DMS79 (cell line): Measurements from ENCODE around the gene MTG2.
A peak's percentile ranks its signal among the peaks of the same experiment; 100 is the strongest.

ENCODE experiments used
- DNase-seq: peaks from one replicate; lab custom pipeline; 2025; lab: John Stamatoyannopoulos, UW

The MTG2 gene

DNA sequence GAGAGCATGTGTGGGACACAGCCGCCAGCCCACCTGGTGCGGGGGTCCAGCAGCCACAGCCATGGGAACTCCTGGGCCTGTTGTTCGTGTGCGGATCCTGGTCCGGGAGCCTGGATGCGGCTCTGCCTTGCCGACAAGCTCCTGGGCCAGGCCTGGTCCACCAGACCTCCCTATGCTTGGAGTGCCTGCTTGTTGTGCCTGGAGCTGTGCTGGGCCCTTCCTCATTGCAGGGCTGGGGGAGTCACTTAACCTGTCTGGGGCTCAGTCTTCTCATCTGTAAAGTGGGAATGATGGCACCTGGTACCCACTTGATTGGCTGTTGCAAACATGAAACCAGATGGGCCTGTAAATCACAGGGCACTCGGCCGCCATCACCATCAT lies 52.9 kb downstream of the MTG2 start:
- DNase-seq, result no peak

DNA sequence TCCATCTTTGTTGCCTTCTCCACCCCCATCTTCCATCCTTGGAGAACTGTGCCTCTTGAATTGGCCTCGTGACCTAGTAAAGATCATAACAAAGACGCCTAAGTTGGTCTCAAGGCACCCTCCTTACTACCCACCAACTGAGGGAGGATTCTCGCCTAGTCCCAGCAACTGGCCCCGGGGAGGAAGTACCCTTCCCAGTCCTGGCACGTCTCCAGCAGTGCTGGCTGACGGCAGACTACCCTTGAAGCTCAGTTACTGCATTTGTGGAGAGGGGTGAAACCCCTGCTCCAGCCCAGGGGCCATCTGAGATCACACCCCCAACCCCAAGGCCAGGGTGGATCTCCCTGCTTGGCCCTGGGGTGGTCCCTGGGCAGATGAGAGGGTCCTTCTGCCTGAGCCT lies 53.4 kb downstream of the MTG2 start:
- DNase-seq, result no peak

DNA sequence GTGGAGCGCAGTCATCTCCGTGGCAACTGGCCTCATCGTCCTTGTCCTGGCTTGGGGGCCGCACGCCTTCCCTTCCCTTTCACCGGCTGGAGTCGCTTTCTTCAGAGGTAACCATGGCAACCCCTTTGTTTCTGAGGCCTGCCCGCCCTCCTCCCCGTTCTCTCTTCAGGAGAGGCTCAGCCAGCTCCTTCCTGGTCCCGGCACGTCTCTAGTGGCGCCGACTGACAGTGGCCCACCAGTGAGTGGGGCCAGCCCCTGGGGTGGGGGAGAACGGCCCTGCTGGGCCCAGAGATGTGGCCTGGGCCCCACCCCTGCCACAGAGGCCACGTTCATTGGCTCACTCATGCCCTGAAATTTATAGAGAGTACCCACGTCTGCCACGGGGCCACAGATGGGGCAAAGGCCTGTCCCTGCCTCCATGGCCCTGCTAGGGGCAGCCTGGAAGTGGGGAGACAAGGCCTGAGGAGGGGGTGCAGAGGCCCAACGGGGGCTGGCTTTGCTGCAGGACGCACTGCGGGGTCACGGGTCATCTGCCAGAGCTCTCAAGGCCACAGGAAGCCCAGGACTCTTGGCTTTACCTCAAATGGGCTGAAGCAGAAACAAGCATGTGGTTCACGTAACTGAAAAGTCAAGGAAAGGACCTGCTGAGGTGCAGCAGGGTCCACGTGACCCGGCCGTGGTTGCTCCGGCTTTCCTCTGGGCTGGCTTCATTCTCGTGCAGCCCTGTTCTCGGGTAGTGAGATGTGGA lies 54.1 kb downstream of the MTG2 start:
- DNase-seq, result no peak

DNA sequence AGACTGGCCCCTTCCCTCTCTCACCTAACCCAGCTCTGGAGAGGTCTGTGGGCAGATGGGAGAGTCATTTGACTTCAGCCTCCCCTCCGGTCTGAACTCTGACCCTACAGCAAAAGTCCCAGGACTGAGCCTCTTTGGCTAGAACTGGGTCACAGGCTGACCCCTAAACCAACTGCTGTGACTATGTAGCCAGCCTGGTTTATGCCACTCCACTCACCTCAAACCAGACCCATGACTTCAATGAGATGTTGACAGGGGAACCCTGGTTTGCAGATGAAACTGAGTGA lies 54.6 kb downstream of the MTG2 start:
- DNase-seq, result no peak

DNA sequence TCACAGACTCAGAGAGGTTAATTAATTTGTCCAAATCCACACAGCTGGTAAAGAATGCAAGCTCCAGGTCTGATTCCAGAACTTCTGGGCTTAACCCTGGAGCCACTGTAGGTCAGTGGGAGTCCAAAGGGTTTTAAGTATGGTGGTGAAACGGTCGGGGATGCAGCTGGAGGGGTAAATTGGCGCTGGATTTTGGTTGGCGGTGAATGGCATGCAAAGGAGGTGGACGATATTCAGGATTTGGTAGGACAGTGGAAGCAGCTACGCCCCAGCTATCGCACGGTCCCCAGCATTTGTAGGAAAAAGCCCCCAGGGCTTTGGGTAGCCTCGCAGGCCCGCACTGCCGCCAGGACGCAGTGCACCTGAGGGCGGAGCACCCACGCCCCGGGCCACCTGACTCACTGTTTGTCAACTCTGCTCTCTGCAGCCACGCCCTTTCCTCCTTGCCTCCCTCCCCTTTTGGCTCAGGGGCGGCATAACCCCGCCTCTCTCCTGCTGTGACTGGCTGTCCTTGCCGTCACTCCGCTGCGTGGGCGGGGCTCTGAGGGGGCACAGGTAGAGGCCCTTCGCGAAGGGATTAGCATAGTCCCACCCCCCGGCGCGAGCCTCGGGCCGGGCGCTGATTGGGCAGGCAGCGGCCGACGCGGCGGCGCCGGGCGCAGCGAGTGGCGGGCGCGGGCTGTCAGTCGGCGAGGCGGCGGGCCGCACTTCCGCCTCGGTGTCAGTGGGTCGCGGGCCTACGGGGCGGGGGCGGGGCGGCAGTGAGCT lies 55.2 kb downstream of the MTG2 start, which contains the start of gene OSBPL2:
TSS of gene OSBPL2 (plus strand) at position 721 of the 768 bp plus-strand sequence. CDS start 17,664 bp downstream, outside the sequence.
- DNase-seq, result peak; percentile 94

DNA sequence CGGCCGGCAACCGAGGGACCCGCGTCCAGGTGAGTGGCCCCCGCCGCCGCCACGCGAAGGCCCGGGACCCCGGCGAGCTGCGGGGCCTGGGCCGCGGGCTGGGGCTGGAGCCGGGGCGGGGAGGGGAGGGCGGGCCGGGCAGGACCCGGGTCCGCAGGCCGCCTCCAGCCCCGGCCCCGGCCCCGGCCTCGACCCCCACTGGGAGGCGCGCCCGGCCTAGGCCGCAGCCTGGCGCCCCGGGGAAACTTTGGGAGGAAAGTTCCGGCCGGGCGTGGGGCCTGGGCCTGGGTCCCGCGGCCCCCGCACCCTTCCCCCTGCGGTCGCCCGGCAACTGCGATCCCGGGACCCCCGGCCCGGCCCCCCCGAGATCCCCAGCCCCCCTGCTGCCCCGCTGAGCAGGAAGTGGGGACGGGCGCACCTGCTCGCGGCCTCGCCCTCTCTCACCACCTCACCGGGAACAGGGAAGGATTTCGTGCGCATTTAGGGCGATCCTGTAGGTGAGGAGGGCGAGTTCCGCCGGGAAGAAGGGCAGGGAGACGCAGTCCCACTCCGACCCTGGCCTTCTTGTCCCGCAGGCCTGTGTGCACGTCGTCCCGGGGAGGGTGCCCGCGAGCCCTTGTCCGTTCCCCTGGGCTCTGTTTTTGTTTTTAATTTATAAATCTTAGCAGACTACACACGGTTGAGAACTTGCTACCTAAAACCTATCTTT lies 55.9 kb downstream of the MTG2 start:
- no peak for DNase-seq

DNA sequence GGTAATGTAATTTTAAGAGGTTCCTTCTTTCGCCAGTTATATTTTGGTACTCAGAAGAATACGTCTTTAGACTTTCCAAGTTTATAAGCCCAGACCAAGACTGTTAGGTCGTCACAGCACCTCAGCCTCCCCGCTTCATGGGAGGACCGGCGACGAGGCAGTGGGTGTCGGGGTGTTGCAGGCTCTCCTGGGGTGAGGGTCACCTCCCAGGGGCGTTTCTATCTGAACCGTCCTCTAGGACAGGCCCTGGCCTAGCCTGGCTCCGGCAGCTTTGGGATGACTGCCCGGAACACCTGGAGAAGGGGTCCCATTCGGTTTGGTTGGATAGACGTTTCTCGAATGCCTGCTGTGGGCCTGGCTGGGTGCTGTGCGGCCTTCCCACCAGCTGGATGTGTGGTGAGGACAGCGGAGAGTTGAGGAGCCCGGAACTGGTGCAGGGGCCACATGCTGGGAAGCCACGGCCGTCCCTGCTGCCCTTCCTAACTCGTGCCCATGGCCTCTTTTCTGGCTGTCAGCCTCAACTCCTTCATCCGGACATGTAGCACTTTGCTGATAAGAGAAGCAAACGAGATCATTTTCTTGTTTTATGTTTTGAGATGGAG lies 56.6 kb downstream of the MTG2 start:
- DNase-seq, result no peak

DNA sequence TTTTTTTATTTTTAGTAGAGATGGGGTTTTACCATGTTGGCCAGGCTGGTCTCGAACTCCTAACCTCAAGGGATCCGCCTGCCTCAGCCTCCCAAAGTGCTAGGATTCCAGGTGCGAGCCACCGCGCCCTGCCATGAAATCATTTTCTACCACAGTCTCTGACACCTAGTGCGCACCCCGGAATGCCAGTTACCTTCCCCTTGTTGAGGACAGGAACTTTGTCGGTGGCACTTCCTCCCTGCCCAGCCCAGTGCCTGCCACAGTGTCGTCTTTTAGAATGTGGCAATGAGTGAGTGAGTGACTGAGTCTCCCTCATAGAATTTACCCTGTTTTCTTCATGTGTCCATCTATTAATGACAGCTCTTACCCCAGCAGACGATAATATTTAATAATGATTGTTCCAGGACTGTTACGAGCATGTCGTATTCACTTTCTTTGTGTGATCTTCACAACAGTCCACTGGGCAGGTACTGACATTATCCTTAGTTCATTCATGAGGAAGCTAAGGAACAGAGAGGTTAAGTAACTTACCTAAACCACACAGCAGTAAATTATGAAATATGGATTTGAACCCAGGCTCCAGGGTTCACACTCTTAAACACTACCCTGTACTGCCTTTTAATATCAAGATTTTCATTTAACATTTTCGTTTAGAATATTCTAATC lies 57.3 kb downstream of the MTG2 start:
- no peak for DNase-seq

DNA sequence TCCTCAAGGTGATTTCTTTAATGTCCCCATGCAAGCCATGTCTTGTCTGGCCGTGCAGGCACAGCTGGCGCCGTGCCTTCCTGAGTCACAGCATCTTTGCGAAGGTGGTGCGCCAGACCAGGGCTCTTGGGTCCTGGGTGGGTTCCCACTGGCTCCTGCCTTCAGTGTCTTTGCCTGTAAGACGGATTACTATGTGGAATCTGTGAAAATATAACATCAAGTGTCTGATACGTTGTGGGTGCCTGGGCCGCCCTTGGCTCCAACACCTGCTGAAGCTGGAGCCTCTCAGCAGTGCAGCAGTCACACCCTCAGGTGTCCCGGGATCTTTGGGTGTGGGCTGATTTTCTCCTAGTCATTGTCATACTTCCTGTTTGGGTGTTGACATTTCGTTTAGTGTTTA lies 58.7 kb downstream of the MTG2 start:
- no peak for DNase-seq

DNA sequence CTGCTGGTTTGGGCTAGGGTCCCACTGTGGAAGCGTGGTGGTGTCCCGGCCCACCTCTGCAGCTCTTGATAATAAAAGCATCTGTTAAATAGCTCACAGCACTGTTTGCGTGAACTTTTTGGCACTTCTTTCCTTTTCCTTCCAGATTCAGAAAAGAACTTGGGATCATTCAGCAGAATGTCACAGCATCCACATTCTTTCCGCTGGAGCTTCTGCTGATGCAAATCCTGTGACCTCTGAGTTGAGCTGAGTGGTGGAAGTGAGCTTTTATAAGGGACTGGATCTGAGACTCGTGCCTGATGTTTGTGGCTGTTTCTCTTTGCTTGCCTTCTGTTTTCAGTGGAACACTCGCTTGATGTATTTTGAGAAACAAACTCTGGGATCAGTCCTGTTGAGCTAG lies 59.3 kb downstream of the MTG2 start:
- DNase-seq, result no peak

DNA sequence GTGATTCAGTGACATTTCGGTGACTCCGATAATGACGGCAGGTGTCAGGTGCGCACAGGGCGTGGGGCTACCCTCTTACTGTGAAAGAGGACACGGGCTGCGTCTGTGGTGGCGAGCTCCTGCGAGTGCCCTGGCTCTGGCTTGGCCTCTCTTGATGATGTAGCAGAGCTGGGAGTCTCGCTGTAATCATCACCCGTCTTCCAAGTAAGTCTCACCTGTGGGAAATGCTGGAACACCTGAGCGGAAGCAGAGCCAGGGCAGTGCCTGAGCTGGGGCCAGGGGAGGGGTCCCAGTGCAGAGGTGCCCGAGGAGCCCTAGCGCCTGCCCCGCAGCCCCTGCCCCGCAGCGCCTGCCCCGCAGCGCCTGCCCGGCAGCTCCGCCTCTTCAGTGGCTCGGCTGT lies 60.3 kb downstream of the MTG2 start:
- DNase-seq, result no peak

DNA sequence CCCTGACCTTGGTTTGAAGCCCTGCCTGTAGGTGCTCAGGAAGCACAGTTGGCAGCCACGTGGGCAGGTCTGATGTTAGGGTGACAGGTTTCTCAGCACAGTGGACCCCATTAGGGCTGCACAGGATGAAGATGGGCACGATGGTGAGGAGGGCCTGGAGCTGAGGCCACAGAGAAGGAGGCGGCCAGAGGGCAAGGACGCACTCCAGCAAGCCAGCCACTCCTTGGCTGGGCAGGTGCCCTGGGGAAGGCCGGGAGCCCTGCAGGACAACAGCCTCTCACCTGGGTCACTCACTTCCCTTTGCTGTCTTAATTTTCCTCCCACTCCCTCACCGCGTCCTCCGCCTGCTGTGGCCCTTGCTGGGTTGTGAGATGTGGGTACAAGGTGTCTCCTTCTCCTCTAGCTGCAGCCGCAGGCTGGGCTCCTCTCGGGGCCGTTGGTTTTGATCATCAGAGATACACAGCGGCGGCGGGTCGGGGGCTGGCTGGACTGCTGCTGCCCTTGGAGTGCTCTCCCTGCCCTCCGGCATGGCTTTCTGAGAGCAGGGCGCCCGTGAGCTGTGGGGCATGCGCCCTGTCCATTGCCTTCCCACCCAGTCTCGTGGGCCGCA lies 61.2 kb downstream of the MTG2 start:
- no peak for DNase-seq

DNA sequence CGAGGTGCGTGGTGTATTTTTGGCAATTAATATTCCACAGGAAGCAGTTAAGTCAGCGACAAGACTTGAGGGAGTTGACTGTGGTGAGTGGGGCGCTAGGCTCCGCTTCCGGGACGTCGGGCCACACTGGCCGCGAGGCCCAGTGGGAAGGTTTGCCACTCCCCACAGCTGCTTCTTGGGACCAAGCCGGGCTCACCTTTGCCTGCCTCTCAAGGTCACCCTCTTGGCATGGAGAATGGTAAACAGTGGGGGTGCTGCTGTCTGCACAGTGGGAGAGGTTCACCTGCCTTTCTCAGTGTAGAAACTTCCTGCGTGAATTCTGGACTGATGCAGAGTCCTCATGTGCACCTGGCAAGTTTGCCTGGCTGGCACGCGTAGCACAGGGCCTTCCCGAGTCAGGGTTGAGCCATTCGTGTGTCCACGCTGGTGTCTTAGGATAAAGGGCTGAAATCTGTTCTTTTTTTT lies 61.8 kb downstream of the MTG2 start:
- DNase-seq, result no peak

DNA sequence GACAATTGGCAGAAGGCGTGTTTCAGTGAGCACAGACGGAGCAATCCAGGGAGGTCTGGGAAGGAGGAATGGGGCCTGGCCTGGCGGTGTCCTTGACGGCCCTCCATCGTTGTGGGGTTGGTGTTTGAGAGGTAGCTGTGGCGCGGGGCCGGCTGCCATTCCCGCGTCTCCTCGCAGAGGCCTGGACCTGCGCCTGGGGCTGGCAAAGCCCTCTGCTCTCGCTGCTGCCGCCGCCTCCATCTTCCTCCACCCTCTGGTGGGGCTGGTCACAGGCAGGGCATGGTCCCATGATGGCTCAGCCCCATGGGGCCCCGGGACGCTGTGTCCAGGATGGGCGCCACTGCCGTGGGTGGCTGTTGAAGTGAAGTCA lies 63.1 kb downstream of the MTG2 start:
- DNase-seq, result no peak

DNA sequence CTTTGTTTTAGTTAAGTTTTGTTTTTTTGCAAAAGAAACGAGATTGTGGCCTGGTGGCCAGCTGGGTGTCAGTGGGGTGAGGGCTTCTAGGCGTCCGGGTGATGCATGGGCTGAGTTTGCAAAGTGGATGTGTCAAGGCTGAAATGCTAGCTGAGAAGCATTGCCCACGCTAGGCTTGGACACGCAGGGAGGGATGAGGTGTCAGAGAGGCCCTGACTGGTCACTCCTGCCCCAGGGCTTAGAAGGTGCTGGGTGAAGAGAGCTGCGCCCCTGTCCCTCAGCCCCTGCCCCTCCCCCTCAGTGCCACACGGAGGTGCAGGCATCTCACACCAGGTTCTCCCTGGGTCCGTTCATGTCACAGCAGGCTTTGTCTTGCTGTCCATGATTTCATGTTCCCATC lies 63.6 kb downstream of the MTG2 start:
- DNase-seq, result no peak

DNA sequence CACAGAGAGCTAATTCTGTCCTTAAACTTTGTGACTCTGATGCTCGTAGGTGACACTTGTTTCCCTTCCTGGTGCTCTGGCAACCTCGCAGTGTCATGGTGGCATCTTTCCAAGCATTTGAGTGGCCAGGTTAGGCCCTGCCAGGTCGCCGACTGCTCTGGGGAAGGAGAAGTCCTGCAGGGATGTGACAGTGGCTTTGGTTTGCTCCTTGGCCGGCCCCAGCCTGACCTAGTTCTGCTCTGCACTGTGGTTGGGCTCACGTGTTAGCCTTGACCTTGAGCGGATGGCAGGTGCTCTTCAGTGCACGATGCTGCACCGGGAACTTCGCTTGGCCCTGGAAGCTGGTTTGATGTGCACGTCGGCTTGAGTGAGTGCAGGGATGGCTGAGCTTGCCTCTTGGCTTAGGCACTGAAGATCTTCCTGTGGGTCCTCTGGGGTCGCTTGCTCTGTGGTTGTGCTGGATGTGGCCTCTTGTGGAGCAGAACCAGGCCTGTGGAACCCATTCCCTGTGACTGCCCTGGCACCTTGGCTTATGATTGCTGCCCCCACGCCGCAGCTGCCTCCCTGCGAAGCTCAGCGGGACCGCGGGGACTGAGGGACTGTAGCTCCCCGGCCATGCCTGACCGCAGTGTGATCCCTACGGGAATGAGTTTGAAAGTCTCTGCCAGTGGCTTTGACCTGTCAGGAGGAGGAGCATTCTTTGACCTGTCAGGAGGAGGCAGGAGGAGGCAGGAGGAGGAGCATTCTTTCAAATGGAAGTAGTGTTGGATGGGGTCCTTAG lies 64.2 kb downstream of the MTG2 start:
- no peak for DNase-seq

DNA sequence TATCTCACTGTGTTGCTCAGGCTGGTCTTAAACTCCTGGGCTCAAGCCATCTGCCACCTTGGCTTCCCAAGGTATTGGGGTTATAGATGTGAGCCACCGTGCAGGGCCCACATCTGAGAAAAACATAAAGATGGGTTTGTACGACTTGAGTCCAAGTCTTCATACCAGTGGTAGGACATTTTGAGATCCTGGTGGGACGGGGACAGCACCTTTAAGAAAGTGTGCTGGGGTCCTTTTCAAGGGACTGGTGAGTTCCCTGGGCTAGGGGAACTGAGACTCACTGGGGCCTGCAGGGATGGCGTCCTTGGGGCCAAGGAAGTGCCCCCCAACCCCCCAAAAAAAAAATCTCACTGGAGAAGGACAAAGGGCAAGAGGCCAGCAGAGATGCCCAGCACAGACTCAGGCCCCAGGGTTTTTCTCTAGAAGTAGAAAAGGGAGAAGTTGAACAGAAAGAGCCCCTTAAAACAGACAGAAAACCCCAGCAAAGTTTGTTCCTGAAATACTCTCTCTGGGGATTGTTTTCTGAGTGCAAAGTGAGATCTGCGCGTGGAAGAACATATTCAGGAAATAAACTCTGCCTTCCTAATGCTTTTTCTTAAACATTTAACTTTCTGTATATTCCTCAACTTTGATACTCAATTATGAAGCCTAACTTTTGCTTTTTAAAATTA lies 66.2 kb downstream of the MTG2 start:
- DNase-seq, result no peak

DNA sequence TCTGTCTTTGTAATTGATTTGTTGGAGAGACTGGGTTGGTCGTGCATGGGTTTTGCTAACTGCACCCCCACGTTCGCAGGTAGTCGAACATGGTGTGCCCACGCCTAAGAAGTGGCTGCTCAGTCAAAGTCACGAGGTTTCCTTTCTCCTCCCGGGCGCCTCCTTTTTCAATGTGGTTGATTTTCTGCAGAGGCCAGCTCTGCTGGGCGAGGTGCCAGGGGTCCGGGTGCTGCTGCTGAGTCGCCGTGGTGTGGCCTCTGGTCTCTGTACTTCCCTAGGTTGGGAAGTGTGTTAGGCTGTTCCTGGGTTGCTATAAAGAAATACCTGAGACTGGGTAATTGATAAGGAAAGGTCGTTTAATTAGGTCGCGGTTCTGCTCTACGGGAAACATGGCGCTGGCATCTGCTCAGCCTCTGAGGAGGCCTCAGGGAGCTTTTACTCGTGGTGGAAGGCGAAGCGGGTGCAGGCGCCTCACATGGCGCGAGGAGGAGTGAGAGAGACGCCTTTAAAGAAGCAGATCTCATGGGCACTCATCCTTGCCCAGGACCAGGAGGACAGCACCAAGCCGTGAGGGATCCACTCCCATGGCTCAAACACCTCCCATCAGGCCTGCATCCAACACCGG lies 69.6 kb downstream of the MTG2 start:
- no peak for DNase-seq
